Activated B cell treated with CpG ODN at 0.5 μM for 24 hours (primary cell): ENCODE measurements around the gene NUCKS1. TPM values are rescaled to one million over a fixed set of nuclear protein-coding genes. Genes with fewer than 3 reads are reported as not detected.

Source experiments
- ATAC-seq: fragments of 200-7000 bp; cut with Tn5 transposase; one replicate; pipeline ENCODE4 v1.10.0; 2021; ENCODE audit warnings: low read depth, mild to moderate bottlenecking, moderate library complexity
- CTCF ChIA-PET: fragments of 350-600 bp; sonication (Branson Sonifier 250); formaldehyde crosslinking; loops from one replicate; lab custom pipeline; 2021; ENCODE audit warnings: antibody characterized with exemption; lab: Charles Lee
- POLR2A ChIA-PET: fragments of 350-600 bp; sonication (Branson Sonifier 250); formaldehyde crosslinking; loops from one replicate; lab custom pipeline; 2021; ENCODE audit warnings: antibody characterized with exemption; lab: Charles Lee
- DNase-seq: peaks from one replicate; pipeline ENCODE4 v3.0.0; 2022
- H3K27ac Mint-ChIP-seq: one replicate; pipeline ENCODE4 v1.8.0; 2020; ENCODE audit warnings: mixed read lengths
- H3K27me3 Mint-ChIP-seq: one replicate; pipeline ENCODE4 v1.8.0; 2021; ENCODE audit warnings: mixed read lengths
- H3K36me3 Mint-ChIP-seq: one replicate; pipeline ENCODE4 v1.8.0; 2021; ENCODE audit warnings: low read depth, mixed read lengths
- H3K4me1 Mint-ChIP-seq: one replicate; pipeline ENCODE4 v1.8.0; 2021; ENCODE audit warnings: mixed read lengths
- H3K4me3 Mint-ChIP-seq: one replicate; pipeline ENCODE4 v1.8.0; 2020; ENCODE audit warnings: mild to moderate bottlenecking, mixed read lengths
- H3K9me3 Mint-ChIP-seq: one replicate; pipeline ENCODE4 v1.8.0; 2020; ENCODE audit warnings: mixed read lengths
- CTCF ChIP-seq: fragments of 200-600 bp; IDR thresholded peaks from one replicate; pipeline ENCODE4 v1.8.0; 2022; ENCODE audit warnings: antibody characterized with exemption, mild to moderate bottlenecking
- intact Hi-C: fragments of 100-400 bp; cut with micrococcal nuclease; formaldehyde crosslinking; loops from one replicate; pipeline ENCODE4 v1.15.1; 2024
- total RNA-seq: library from RNA; stranded (reverse); gene quantifications from 2 replicates; pipeline ENCODE4 v1.2.3, GENCODE V29; 2022

NUCKS1 gene
- 113 and 130 TPM in 2 replicates for total RNA-seq

GRCh38 chr1:205750138-205751035 lies at the start of gene NUCKS1:
Gene NUCKS1 (minus strand): TSS chr1:205750182. CDS start chr1:205749973, 209 bp downstream.
- Mint-ChIP-seq H3K4me1 (peaks cover 43% of the 10 kb centered on the region), H3K9me3 (no peaks in the 10 kb centered on the region), H3K4me3 (peak within 1 kb of the TSS; percentile 96), H3K36me3 (peaks cover 32% of the 10 kb centered on the region), H3K27ac (peak within 1 kb of the TSS; percentile 98), H3K27me3 (no peaks in the 10 kb centered on the region)
- POLR2A ChIA-PET, result interaction anchor here (0.6 to 4.7 kb wide), 13 partner anchors 11 to 922 kb away, joined by 3 to 162 read pairs (median 6); partner anchors contain the start of genes ELK4, PM20D1 and RAB29
- intact Hi-C loops, result loop anchor here (1.0 kb wide), 2 partner anchors 25 to 63 kb away; partner anchors contain the start of genes RAB29 and SLC41A1
- CTCF ChIA-PET, result interaction anchor here (1.0 kb wide), 1 partner anchor 25 kb away, joined by 3 read pairs; the partner anchor contains the start of gene RAB29
- ATAC-seq, result peak; percentile 80
- DNase-seq, result peak; percentile 86
- no peak for TF ChIP-seq CTCF

- Mint-ChIP-seq H3K27ac (no peak overlapping the region), H3K4me1 (peaks cover 20% of the 10 kb centered on the region), H3K4me3 (no peak overlapping the region), H3K9me3 (no peaks in the 10 kb centered on the region), H3K27me3 (no peaks in the 10 kb centered on the region), H3K36me3 (peaks cover 62% of the 10 kb centered on the region)
- TF ChIP-seq CTCF, result no peak
- intact Hi-C loops, result no loop called here
- CTCF ChIA-PET, result no interaction called here
- ATAC-seq, result no peak
- DNase-seq, result no peak
- POLR2A ChIA-PET, result no interaction called here
These were observed 48.6 kb upstream of the NUCKS1 start for GRCh38 chr1:205798577-205798976.

GRCh38 chr1:205797168-205797567 lies 47.2 kb upstream of the NUCKS1 start:
- CTCF ChIA-PET, result interaction anchor here (0.8 kb wide), 1 partner anchor 19 kb away, joined by 3 read pairs; no protein-coding TSS in a partner anchor
- DNase-seq (no peak), ATAC-seq (no peak)
- POLR2A ChIA-PET, result no interaction called here
- Mint-ChIP-seq H3K36me3 (peaks cover 71% of the 10 kb centered on the region), H3K27me3 (no peaks in the 10 kb centered on the region), H3K4me3 (no peak overlapping the region), H3K4me1 (peaks cover 29% of the 10 kb centered on the region), H3K9me3 (no peaks in the 10 kb centered on the region), H3K27ac (no peak overlapping the region)
- no peak for TF ChIP-seq CTCF
- intact Hi-C loops, result no loop called here

- ChIA-PET CTCF (interaction anchor here (0.7 to 9.6 kb wide), 9 partner anchors 10 to 184 kb away, joined by 3 to 255 read pairs (median 3); partner anchors contain the start of genes PM20D1 and RAB29), POLR2A (interaction anchor here (1.0 to 6.6 kb wide), 7 partner anchors 17 to 266 kb away, joined by 3 to 104 read pairs (median 3); partner anchors contain the start of genes PM20D1, RAB29 and SLC41A1)
- intact Hi-C loops, result no loop called here
- peaks cover 85% of the 10 kb centered on the region for H3K36me3 Mint-ChIP-seq
- no peak for TF ChIP-seq CTCF
- no peaks in the 10 kb centered on the region for H3K27me3 Mint-ChIP-seq
- peak overlapping the region; percentile 54 for H3K27ac Mint-ChIP-seq
- ATAC-seq (peak; percentile 47), DNase-seq (no peak)
- H3K4me3 Mint-ChIP-seq, result no peak overlapping the region
- H3K4me1 Mint-ChIP-seq, result peaks cover 37% of the 10 kb centered on the region
- no peaks in the 10 kb centered on the region for H3K9me3 Mint-ChIP-seq
These were observed 44.2 kb upstream of the NUCKS1 start for GRCh38 chr1:205794011-205794730.
